ENCODE measurements around the gene MSI2. TPM values are rescaled to one million over a fixed set of nuclear protein-coding genes. Genes with fewer than 3 reads are reported as not detected.

MSI2 gene
- total RNA-seq, 2 experiments from 2014 or later = 65.7 to 71.9 TPM

DNA sequence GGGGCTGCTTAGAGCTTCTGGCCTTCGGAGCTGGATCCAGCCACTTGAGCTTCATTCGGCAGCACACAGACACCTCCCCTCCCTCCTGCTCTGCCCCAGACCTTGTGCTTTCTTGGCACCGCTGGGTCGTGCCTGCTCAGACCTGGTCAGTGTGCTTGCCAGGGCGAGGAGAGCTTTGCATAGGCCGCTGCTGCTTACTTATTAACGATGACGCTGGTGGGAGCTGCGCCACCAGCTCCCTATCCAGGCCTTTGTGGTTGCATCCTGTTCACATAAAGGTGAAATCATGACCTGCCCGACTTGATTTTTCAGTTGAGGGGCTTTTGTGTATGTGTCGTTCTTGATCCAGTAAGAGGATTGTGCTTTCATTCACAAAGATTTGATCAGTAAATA is 101.1 kb downstream of the MSI2 start:
- ChIA-PET POLR2A (interaction anchor here (0.9 kb wide), 1 partner anchor 88 kb away, joined by 3 read pairs; no protein-coding TSS in a partner anchor), CTCF (interaction anchor here (1.1 to 1.5 kb wide), 3 partner anchors 114 to 475 kb away, joined by 3 to 7 read pairs (median 4); no protein-coding TSS in a partner anchor)
- H3K4me3 Mint-ChIP-seq = no peak overlapping the region
- intact Hi-C loops (cut with micrococcal nuclease) = no loop called here
- H3K27me3 Mint-ChIP-seq = no peaks in the 10 kb centered on the region
- H3K36me3 Mint-ChIP-seq = peaks cover 6% of the 10 kb centered on the region
- peaks cover 43% of the 10 kb centered on the region for H3K4me1 Mint-ChIP-seq (ENCODE audit: low read depth)
- H3K9me3 Mint-ChIP-seq = no peaks in the 10 kb centered on the region
- no peak for DNase-seq
- H3K27ac Mint-ChIP-seq = no peak overlapping the region

GRCh38 chr17:57357830-57358430 is 101.6 kb downstream of the MSI2 start:
- H3K4me1 Mint-ChIP-seq (ENCODE audit: low read depth) = peaks cover 42% of the 10 kb centered on the region
- no peak overlapping the region for H3K4me3 Mint-ChIP-seq
- intact Hi-C loops (cut with micrococcal nuclease) = no loop called here
- H3K9me3 Mint-ChIP-seq = no peaks in the 10 kb centered on the region
- H3K36me3 Mint-ChIP-seq = peaks cover 7% of the 10 kb centered on the region
- H3K27me3 Mint-ChIP-seq = no peaks in the 10 kb centered on the region
- ChIA-PET POLR2A (interaction anchor here (0.9 kb wide), 1 partner anchor 89 kb away, joined by 3 read pairs; no protein-coding TSS in a partner anchor), CTCF (interaction anchor here (1.1 to 1.5 kb wide), 3 partner anchors 114 to 475 kb away, joined by 3 to 7 read pairs (median 4); no protein-coding TSS in a partner anchor)
- peak overlapping the region; percentile 38 for H3K27ac Mint-ChIP-seq
- no peak for DNase-seq

GRCh38 chr17:57360266-57360665 is 103.9 kb downstream of the MSI2 start:
- no peaks in the 10 kb centered on the region for H3K27me3 Mint-ChIP-seq

DNA sequence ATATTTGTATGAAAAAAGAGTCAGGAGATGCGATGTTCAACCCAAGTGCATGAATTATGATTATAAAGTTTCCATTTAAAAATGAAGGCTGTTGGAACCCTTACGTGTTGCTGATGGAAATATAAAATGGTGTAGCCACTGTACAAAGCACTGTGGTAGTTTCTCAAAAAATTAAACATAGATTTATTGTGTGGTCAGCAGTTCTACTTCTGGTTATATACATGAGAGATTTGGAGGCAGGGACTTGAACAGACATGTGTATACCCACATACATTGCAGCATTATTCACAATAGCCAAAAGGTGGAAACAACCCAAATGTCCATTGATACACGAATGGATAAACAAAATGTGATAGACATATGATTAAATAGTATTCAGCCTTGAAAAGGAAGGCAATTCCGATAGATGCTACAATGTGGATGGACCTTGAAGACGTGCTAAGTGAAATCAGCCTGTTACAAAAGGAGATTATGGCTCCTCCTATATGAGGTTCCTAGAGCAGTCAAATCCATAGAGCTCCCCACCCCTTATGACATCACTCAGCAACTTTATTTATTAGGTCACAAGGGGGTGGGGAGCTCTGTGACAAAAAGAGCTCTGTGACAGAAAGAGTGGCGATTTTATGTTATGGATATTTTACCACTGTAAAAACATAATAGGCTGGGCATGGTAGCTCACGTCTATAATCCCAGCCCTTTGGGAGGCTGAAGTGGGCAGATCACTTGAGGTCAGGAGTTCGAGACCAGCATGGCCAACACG is 106.7 kb downstream of the MSI2 start:
- intact Hi-C loops (cut with micrococcal nuclease) = no loop called here
- H3K9me3 Mint-ChIP-seq = no peaks in the 10 kb centered on the region
- POLR2A ChIA-PET = no interaction called here
- H3K27me3 Mint-ChIP-seq = no peaks in the 10 kb centered on the region
- CTCF ChIA-PET = interaction anchor here (1.4 kb wide), 1 partner anchor 309 kb away, joined by 3 read pairs; no protein-coding TSS in a partner anchor
- no peak for DNase-seq
- no peak overlapping the region for H3K27ac Mint-ChIP-seq
- peaks cover 12% of the 10 kb centered on the region for H3K4me1 Mint-ChIP-seq (ENCODE audit: low read depth)
- H3K36me3 Mint-ChIP-seq = peaks cover 2% of the 10 kb centered on the region
- no peak overlapping the region for H3K4me3 Mint-ChIP-seq

More at GRCh38 chr17:57360266-57360665, 103.9 kb downstream of the MSI2 start:
- intact Hi-C loops (cut with micrococcal nuclease) = no loop called here
- Mint-ChIP-seq H3K27ac (no peak overlapping the region), H3K9me3 (no peaks in the 10 kb centered on the region), H3K36me3 (peaks cover 2% of the 10 kb centered on the region), H3K4me3 (no peak overlapping the region), H3K4me1 (ENCODE audit: low read depth) (peaks cover 21% of the 10 kb centered on the region)
- CTCF ChIA-PET = interaction anchor here (0.9 kb wide), 1 partner anchor 72 kb away, joined by 3 read pairs; no protein-coding TSS in a partner anchor
- no peak for DNase-seq
- POLR2A ChIA-PET = no interaction called here

DNA sequence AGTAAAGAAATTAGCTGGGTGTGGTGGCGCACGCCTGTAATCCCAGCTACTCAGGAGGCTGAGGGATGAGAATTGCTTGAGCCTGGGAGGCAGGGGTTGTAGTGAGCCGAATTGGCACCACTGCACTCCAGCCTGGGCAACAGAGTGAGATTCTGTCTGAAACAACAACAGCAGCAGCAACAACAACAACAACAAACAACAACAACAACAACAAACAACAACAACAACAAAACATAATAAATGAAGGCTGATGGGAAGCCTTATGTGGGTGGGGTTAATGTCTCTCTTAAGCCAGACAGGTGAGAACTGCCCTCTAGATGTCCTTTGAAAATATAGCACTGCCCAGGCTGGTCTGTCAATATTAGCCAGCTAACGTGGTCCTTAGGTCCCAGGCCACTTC is 107.3 kb downstream of the MSI2 start:
- Mint-ChIP-seq H3K27me3 (no peaks in the 10 kb centered on the region), H3K27ac (no peak overlapping the region), H3K36me3 (peaks cover 2% of the 10 kb centered on the region), H3K4me1 (ENCODE audit: low read depth) (peaks cover 11% of the 10 kb centered on the region), H3K9me3 (no peaks in the 10 kb centered on the region), H3K4me3 (no peak overlapping the region)
- ChIA-PET CTCF (interaction anchor here (1.4 kb wide), 1 partner anchor 308 kb away, joined by 3 read pairs; no protein-coding TSS in a partner anchor), POLR2A (no interaction called here)
- no peak for DNase-seq
- intact Hi-C loops (cut with micrococcal nuclease) = no loop called here

- POLR2A ChIA-PET = no interaction called here
These were observed 107.8 kb downstream of the MSI2 start for GRCh38 chr17:57363998-57364643.

DNA sequence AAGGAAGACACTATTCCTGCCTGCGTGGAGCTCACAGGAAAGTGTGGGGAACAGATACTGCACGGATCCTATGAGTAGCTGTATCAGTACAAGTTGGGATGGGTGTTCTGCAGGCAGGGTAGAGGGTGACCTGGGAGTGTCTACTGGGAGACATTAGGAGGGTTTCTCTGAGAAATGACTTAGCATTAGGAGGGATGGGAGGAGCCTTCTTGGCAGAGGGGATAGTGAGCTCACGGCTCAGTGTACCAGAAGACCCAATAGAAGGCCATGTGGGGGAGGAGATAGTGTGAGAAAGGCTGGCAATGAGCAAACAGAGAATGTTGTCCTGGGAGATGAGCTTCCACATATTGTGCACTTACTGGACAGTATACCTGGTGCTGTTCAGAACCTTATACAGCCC is 109.1 kb downstream of the MSI2 start:
- peaks cover 26% of the 10 kb centered on the region for H3K4me1 Mint-ChIP-seq (ENCODE audit: low read depth)
- H3K36me3 Mint-ChIP-seq = peaks cover 2% of the 10 kb centered on the region
- CTCF ChIA-PET = interaction anchor here (0.7 kb wide), 1 partner anchor 109 kb away, joined by 3 read pairs; no protein-coding TSS in a partner anchor
- no peak for DNase-seq
- no peaks in the 10 kb centered on the region for H3K9me3 Mint-ChIP-seq
- intact Hi-C loops (cut with micrococcal nuclease) = no loop called here
- no peak overlapping the region for H3K27ac Mint-ChIP-seq
- no peak overlapping the region for H3K4me3 Mint-ChIP-seq
- POLR2A ChIA-PET = interaction anchor here (0.6 kb wide), 1 partner anchor 40 kb away, joined by 4 read pairs; no protein-coding TSS in a partner anchor
- H3K27me3 Mint-ChIP-seq = no peaks in the 10 kb centered on the region

More at GRCh38 chr17:57363998-57364643, 107.8 kb downstream of the MSI2 start:
- Mint-ChIP-seq H3K27me3 (no peaks in the 10 kb centered on the region), H3K27ac (no peak overlapping the region), H3K4me1 (ENCODE audit: low read depth) (peaks cover 16% of the 10 kb centered on the region), H3K9me3 (no peaks in the 10 kb centered on the region), H3K4me3 (no peak overlapping the region), H3K36me3 (peaks cover 2% of the 10 kb centered on the region)
- DNase-seq = no peak
- intact Hi-C loops (cut with micrococcal nuclease) = no loop called here
- CTCF ChIA-PET = interaction anchor here (0.6 to 1.4 kb wide), 2 partner anchors 140 to 308 kb away, joined by 3 read pairs; no protein-coding TSS in a partner anchor

DNA sequence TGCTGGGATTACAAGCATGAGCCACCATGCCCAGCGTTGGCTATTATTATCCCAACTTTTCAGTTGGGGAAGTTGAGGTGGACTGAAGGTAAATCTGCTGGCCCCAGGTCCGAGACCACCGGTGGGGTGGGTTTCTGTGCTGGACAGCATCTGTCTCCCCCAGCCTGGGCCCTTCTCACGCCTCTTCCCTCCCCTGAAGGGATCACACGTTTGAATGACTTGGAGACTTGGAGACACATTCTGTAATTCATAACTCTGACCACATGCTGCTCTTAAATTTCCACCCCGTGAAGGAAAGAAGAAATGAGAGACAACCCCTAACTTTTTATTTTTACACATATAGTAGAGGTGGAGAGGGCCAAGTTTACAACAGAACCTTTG is 109.8 kb downstream of the MSI2 start:
- CTCF ChIA-PET = interaction anchor here (0.7 kb wide), 1 partner anchor 109 kb away, joined by 3 read pairs; no protein-coding TSS in a partner anchor
- Mint-ChIP-seq H3K27ac (no peak overlapping the region), H3K4me3 (no peak overlapping the region), H3K9me3 (no peaks in the 10 kb centered on the region), H3K27me3 (no peaks in the 10 kb centered on the region), H3K4me1 (ENCODE audit: low read depth) (peaks cover 26% of the 10 kb centered on the region), H3K36me3 (peaks cover 2% of the 10 kb centered on the region)
- DNase-seq = no peak
- intact Hi-C loops (cut with micrococcal nuclease) = no loop called here
- POLR2A ChIA-PET = no interaction called here

DNA sequence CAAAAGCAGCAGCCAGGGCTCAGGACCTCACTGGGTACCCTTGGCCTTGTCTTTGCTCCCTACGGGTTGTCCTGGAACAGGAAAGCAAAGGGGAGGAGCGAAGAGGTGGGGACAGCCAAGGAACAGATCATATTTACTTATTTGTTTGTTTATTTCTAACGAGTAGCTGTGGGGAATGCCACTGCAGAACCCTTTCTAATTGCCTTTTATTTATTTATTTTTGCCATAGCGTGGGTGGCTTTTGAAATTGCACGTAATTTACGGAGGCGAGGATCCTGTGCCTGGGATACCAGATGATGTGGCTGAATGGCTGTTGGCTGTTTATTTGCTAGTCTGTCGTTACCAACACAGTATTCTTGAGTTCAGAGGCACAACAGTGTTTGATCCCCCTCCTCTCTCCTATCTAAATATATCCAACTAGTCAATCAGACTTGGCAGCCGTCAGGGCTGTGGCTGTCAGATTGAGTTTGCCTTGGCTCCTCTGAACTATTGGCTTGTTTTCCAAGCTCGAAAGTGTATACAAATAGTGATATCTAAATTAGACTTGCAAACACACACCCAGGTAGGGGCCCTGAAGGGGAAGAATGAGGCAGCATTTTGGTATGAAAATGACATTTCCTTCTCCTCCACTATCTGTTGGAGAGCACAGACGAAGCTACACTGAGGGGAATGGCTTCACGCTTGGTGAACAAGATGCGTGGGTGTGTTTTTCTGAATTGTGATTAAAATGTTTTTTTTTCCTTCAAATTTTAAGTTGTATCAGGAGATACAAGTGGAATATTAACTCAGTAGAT is 110.4 kb downstream of the MSI2 start:
- H3K4me1 Mint-ChIP-seq (ENCODE audit: low read depth) = peaks cover 26% of the 10 kb centered on the region
- no peak overlapping the region for H3K4me3 Mint-ChIP-seq
- no peak overlapping the region for H3K27ac Mint-ChIP-seq
- no peaks in the 10 kb centered on the region for H3K9me3 Mint-ChIP-seq
- H3K27me3 Mint-ChIP-seq = no peaks in the 10 kb centered on the region
- POLR2A ChIA-PET = no interaction called here
- CTCF ChIA-PET = no interaction called here
- intact Hi-C loops (cut with micrococcal nuclease) = no loop called here
- DNase-seq = no peak
- peaks cover 2% of the 10 kb centered on the region for H3K36me3 Mint-ChIP-seq

DNA sequence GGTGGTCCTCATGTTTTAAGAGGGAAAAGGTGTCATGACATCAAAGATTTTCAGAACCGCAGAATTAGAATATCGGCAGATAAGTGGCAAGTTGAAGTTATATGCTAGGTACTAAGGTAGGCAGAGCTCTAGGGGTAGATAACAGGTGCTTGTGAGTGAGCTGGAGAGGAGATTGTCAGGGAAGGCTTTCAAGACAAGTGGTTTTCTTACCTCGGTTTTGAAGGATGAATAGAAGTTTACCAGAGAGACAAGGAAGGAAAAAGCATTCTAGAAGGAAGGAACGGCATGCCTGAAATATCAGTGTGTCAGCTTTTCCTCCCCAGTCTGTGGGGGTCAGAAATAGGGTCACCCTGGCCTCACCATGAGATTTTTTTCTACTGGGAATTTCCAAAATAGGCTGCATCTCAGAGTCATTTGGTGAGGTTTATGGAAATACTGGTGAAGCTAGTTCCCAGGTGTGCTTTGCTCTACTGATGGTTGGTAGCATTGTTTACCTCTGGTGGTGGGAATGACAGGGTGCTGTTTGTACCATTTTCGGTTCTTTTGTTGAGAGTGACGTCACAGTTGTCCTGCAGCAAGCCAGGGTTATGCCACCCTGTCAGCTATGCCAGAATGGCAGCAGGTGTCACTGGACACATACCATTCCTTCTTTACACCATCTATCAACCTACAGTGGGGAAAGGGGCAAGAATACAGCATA is 112.5 kb downstream of the MSI2 start:
- Mint-ChIP-seq H3K9me3 (peaks cover 4% of the 10 kb centered on the region), H3K36me3 (peaks cover 13% of the 10 kb centered on the region), H3K27ac (no peak overlapping the region), H3K4me3 (no peak overlapping the region), H3K27me3 (no peaks in the 10 kb centered on the region), H3K4me1 (ENCODE audit: low read depth) (peaks cover 26% of the 10 kb centered on the region)
- CTCF ChIA-PET = interaction anchor here (1.1 kb wide), 1 partner anchor 125 kb away, joined by 4 read pairs; no protein-coding TSS in a partner anchor
- intact Hi-C loops (cut with micrococcal nuclease) = no loop called here
- DNase-seq = no peak
- POLR2A ChIA-PET = no interaction called here

DNA sequence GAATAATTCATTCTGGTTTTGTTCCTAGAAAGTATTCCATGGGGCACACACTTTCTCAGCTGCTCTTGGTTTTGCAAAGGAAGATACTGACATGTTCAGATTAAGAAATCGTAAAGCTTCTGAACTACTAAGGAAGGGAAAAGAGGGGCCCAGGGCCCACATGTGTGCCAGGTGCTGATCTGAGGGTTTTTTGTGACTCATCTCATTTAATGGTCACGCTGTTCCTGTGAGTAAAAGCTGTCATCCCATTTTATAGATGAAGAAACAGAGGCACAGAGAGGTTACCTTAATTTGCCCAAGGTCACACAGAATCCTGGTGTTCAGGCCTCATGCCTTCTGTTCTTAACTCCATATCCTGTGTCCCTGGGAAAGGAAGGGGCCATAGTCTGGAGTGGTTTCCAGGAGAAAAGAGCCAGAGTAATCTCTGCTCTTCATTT is 113.2 kb downstream of the MSI2 start:
- DNase-seq = peak; percentile 26
- Mint-ChIP-seq H3K27ac (no peak overlapping the region), H3K9me3 (peaks cover 4% of the 10 kb centered on the region), H3K27me3 (no peaks in the 10 kb centered on the region), H3K36me3 (peaks cover 15% of the 10 kb centered on the region), H3K4me1 (ENCODE audit: low read depth) (peaks cover 26% of the 10 kb centered on the region), H3K4me3 (no peak overlapping the region)
- ChIA-PET CTCF (interaction anchor here (1.1 kb wide), 1 partner anchor 126 kb away, joined by 4 read pairs; no protein-coding TSS in a partner anchor), POLR2A (no interaction called here)
- intact Hi-C loops (cut with micrococcal nuclease) = no loop called here

All from activated CD4-positive, alpha-beta memory T cell treated with anti-CD3 and anti-CD28 coated beads for 36 hours (primary cell).